GM10266 (cell line): ENCODE data around the gene UGT2A1.

Experiments used
- DNase-seq: peaks from one replicate; pipeline ENCODE4 v3.0.0; 2012; ENCODE audit errors: extremely low spot score
- CTCF ChIP-seq: IDR thresholded peaks from 2 replicates; pipeline ENCODE4 v1.5.1; 2012; ENCODE audit warnings: mild to moderate bottlenecking, low read depth; ENCODE audit not compliant: control insufficient read depth, insufficient read depth; ENCODE audit errors: missing control alignments

UGT2A1 gene

GRCh38 chr4:69589884-69590283, 63.2 kb downstream of the UGT2A1 start:
- TF ChIP-seq CTCF, result no peak
- DNase-seq, result no peak

- no peak for DNase-seq
- TF ChIP-seq CTCF, result no peak
Measured at GRCh38 chr4:69584135-69584534, 68.9 kb downstream of the UGT2A1 start.

- no peak for TF ChIP-seq CTCF
Measured at GRCh38 chr4:69583543-69583942, 69.5 kb downstream of the UGT2A1 start.

GRCh38 chr4:69577245-69577644, 75.8 kb downstream of the UGT2A1 start:
- no peak for DNase-seq
- TF ChIP-seq CTCF, result no peak

More at GRCh38 chr4:69583543-69583942, 69.5 kb downstream of the UGT2A1 start:
- DNase-seq, result no peak

GRCh38 chr4:69576251-69576877, 76.7 kb downstream of the UGT2A1 start:
- no peak for TF ChIP-seq CTCF
- no peak for DNase-seq

- TF ChIP-seq CTCF, result no peak
- DNase-seq, result no peak
Measured at GRCh38 chr4:69568787-69569186, 84.3 kb downstream of the UGT2A1 start.

- no peak for DNase-seq
- no peak for TF ChIP-seq CTCF
Measured at GRCh38 chr4:69563424-69563823, 89.6 kb downstream of the UGT2A1 start.
